ENCODE results near the gene CSRP2. TPM values are rescaled to one million over a fixed set of nuclear protein-coding genes. Genes with fewer than 3 reads are reported as not detected.

The CSRP2 gene
- total RNA-seq, 1 experiment from 2014 or later, result 36.1 TPM

DNA sequence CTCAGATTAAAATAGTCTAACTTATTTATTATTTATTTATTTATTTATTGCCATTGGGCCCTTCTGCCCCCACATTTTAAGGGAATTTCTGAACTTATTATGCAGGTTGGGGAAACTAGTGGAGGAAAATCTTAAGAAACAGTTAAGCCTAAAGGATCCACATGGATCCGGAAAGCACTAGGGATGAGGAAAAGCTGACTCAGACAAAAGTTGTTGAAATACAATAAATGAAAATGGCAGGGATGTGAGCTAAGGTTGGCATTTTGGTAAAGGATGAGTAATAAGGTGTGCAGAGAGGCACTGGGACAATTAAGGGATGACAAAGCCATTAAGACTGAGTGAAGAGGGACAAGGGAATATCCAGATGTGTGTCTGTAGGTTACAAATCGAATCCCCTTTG lies 20.7 kb upstream of the CSRP2 start (continued):
- no peak for TF ChIP-seq ZBTB33 (IDR thresholded peaks at IDR 0.05; ENCODE audit: extremely low read depth, insufficient replicate concordance, low read length)
- no peak for TF ChIP-seq SRF (IDR thresholded peaks at IDR 0.05; ENCODE audit: low read depth)
- no peak for TF ChIP-seq ZFX (IDR thresholded peaks at IDR 0.05)
- TF ChIP-seq EZH2phosphoT487 (IDR thresholded peaks at IDR 0.05; ENCODE audit: borderline replicate concordance), result no peak
- no peak for TF ChIP-seq POLR2AphosphoS5 (IDR thresholded peaks at IDR 0.05; ENCODE audit: low read depth, low read length)
- TF ChIP-seq JUND (IDR thresholded peaks at IDR 0.05), result no peak
- TF ChIP-seq SIN3A (IDR thresholded peaks at IDR 0.05; ENCODE audit: low read depth), result no peak
- no peak for TF ChIP-seq RAD21 (IDR thresholded peaks at IDR 0.05; ENCODE audit: low read depth)

- POLR2A ChIA-PET, result no interaction called here
- Histone ChIP-seq H3K4me2 (ENCODE audit: low read length) (no peak overlapping the region), H4K20me1 (ENCODE audit: insufficient read depth) (no peaks in the 10 kb centered on the region), H3K36me3 (ENCODE audit: control insufficient read depth in 1 of 2, insufficient read depth in 2 of 2, low read length in 2 of 2) (no peaks in the 10 kb centered on the region), H3K9me3 (ENCODE audit: control insufficient read depth in 1 of 2, insufficient read depth in 1 of 2, low read depth in 1 of 2, low read length in 2 of 2) (no peaks in the 10 kb centered on the region), H3K79me2 (ENCODE audit: insufficient read depth, low read length) (no peaks in the 10 kb centered on the region), H2AFZ (ENCODE audit: low read depth, low read length, poor library complexity, severe bottlenecking) (no peak overlapping the region), H3K27me3 (ENCODE audit: insufficient read depth, low read length) (no peaks in the 10 kb centered on the region), H3K27ac (ENCODE audit: low read depth, low read length) (no peak overlapping the region), H3K9ac (ENCODE audit: low read length) (no peak overlapping the region), H3K4me3 (replicated peaks in 1 of 2; ENCODE audit: low read depth in 1 of 2, low read length in 2 of 2) (no peak overlapping the region), H3K4me1 (ENCODE audit: control insufficient read depth in 1 of 2, insufficient read depth in 2 of 2, low read length in 2 of 2) (no peaks in the 10 kb centered on the region), H3K9me2 (ENCODE audit: insufficient read depth) (no peaks in the 10 kb centered on the region)
- no TSS peak for BruUV-seq (replicated peaks)
- DNase-seq (ENCODE audit: low read depth, low spot score) (no peak), ATAC-seq (no peak)
- RAD21 ChIA-PET (ENCODE audit: low non-redundant PET in 1 of 2, low total read pairs in 2 of 2, uncharacterized antibody in 2 of 2, unreplicated experiment in 2 of 2), result no interaction called here
- TF ChIP-seq YY1 (IDR thresholded peaks at IDR 0.05; ENCODE audit: extremely low read depth, insufficient replicate concordance, low read depth, low read length), result no peak
- TF ChIP-seq ZBTB33 (IDR thresholded peaks at IDR 0.05; ENCODE audit: extremely low read depth, insufficient replicate concordance, low read length), result no peak
- TF ChIP-seq, protein P1, sequence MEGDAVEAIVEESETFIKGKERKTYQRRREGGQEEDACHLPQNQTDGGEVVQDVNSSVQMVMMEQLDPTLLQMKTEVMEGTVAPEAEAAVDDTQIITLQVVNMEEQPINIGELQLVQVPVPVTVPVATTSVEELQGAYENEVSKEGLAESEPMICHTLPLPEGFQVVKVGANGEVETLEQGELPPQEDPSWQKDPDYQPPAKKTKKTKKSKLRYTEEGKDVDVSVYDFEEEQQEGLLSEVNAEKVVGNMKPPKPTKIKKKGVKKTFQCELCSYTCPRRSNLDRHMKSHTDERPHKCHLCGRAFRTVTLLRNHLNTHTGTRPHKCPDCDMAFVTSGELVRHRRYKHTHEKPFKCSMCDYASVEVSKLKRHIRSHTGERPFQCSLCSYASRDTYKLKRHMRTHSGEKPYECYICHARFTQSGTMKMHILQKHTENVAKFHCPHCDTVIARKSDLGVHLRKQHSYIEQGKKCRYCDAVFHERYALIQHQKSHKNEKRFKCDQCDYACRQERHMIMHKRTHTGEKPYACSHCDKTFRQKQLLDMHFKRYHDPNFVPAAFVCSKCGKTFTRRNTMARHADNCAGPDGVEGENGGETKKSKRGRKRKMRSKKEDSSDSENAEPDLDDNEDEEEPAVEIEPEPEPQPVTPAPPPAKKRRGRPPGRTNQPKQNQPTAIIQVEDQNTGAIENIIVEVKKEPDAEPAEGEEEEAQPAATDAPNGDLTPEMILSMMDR (IDR thresholded peaks at IDR 0.05 in 2 of 3, conservative IDR thresholded peaks at IDR 0.05 in 1 of 3; ENCODE audit: borderline replicate concordance in 1 of 3, insufficient read depth in 1 of 3, low read depth in 2 of 3, low read length in 2 of 3), result no peak
- no peak for TF ChIP-seq CEBPB (IDR thresholded peaks at IDR 0.05; ENCODE audit: low read depth)
- no peak for TF ChIP-seq EGR1 (IDR thresholded peaks at IDR 0.05; ENCODE audit: low read depth)
- TF ChIP-seq JUND (IDR thresholded peaks at IDR 0.05), result no peak
- no peak for TF ChIP-seq EZH2phosphoT487 (IDR thresholded peaks at IDR 0.05; ENCODE audit: borderline replicate concordance)
- no peak for TF ChIP-seq REST (IDR thresholded peaks at IDR 0.05; ENCODE audit: low read depth)
- TF ChIP-seq, protein P2, sequence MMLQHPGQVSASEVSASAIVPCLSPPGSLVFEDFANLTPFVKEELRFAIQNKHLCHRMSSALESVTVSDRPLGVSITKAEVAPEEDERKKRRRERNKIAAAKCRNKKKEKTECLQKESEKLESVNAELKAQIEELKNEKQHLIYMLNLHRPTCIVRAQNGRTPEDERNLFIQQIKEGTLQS (IDR thresholded peaks at IDR 0.05), result no peak
- no peak for TF ChIP-seq RAD21 (IDR thresholded peaks at IDR 0.05; ENCODE audit: low read depth)
- no peak for TF ChIP-seq SIN3A (IDR thresholded peaks at IDR 0.05; ENCODE audit: low read depth)
- TF ChIP-seq FOSL1 (IDR thresholded peaks at IDR 0.05; ENCODE audit: low read depth), result no peak
- intact Hi-C loops (cut with micrococcal nuclease), result no loop called here
- CTCF ChIA-PET, result no interaction called here
Observed at GRCh38 chr12:76898442-76898841, 19.6 kb upstream of the CSRP2 start.

All from HCT116 (cell line).